ENCODE measurements around the gene CCR9.

DNA sequence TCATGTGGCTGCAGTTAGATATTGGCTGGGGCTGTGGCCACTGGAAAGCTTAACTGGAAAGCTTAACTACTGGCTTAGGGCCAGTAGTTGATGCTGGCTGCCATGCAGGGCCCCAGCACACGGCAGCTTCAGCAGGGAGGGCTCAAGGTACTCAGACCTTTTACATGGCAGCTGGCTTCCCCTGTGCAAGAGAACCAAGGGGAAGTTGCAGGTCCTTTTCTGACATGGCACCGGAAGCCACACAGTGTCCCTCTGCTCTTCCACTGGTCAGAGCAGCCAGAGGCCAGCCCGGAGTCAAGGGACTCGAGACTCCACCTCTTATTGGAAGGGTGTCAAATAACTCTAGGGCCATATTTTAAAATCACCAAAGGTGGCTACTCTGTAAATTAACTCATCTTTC is 24.5 kb downstream of the CCR9 start:
- TF ChIP-seq, protein P1, sequence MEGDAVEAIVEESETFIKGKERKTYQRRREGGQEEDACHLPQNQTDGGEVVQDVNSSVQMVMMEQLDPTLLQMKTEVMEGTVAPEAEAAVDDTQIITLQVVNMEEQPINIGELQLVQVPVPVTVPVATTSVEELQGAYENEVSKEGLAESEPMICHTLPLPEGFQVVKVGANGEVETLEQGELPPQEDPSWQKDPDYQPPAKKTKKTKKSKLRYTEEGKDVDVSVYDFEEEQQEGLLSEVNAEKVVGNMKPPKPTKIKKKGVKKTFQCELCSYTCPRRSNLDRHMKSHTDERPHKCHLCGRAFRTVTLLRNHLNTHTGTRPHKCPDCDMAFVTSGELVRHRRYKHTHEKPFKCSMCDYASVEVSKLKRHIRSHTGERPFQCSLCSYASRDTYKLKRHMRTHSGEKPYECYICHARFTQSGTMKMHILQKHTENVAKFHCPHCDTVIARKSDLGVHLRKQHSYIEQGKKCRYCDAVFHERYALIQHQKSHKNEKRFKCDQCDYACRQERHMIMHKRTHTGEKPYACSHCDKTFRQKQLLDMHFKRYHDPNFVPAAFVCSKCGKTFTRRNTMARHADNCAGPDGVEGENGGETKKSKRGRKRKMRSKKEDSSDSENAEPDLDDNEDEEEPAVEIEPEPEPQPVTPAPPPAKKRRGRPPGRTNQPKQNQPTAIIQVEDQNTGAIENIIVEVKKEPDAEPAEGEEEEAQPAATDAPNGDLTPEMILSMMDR (IDR thresholded peaks at IDR 0.05; ENCODE audit: poor library complexity, severe bottlenecking): no peak
- TF ChIP-seq POLR2AphosphoS5 (IDR thresholded peaks at IDR 0.05) (no peak), EP300 (conservative IDR thresholded peaks at IDR 0.05; ENCODE audit: poor library complexity, severe bottlenecking) (no peak), TAF1 (IDR thresholded peaks at IDR 0.05; ENCODE audit: low read depth) (no peak), EZH2 (IDR thresholded peaks at IDR 0.05; ENCODE audit: borderline replicate concordance, insufficient read depth, low read length, poor library complexity, severe bottlenecking) (no peak)
